Panc1 (cell line): ENCODE results near the gene ARPP21. TPM values are rescaled to one million over a fixed set of nuclear protein-coding genes. Genes with fewer than 3 reads are reported as not detected.
"Not testable (repeated sequence)": the region's sequence is repeated elsewhere in the genome, so short reads cannot be mapped to it uniquely, and the experiment has no call there.

Experiments used
- ATAC-seq: fragments of 200-7000 bp; cut with Tn5 transposase; 2 replicates; pipeline ENCODE4 v1.9.1; 2020; ENCODE audit warnings: mild to moderate bottlenecking, moderate library complexity
- BruUV-seq: library from RNA; stranded (reverse); fragments of 400-500 nt; replicated peaks from 2 replicates; lab custom pipeline; 2021; lab: Mats Ljungman, UMichigan
- CTCF ChIA-PET: fragments of 300-600 bp; sonication (Branson Sonifier 250); formaldehyde crosslinking; loops from one replicate; lab custom pipeline; 2022; ENCODE audit warnings: antibody characterized with exemption; lab: Charles Lee
- POLR2A ChIA-PET: fragments of 300-600 bp; sonication (Branson Sonifier 250); formaldehyde crosslinking; loops from one replicate; lab custom pipeline; 2022; ENCODE audit warnings: antibody characterized with exemption; lab: Charles Lee
- DNase-seq: peaks from one replicate; pipeline ENCODE4 v3.0.0-alpha.2; 2010; ENCODE audit warnings: low read depth, low spot score
- H3K27ac ChIP-seq: 2 replicates; pipeline ENCODE4 v1.5.1; 2011; ENCODE audit warnings: mild to moderate bottlenecking, low read length, inconsistent platforms
- H3K27me3 ChIP-seq: fragments of 200-500 bp; sonication (Bioruptor generic); 2 replicates; pipeline ENCODE4 v1.6.0; 2014; ENCODE audit warnings: low read length, inconsistent platforms; ENCODE audit not compliant: control insufficient read depth, insufficient read depth
- H3K36me3 ChIP-seq: fragments of 200-500 bp; sonication (Bioruptor generic); 2 replicates; pipeline ENCODE4 v1.5.1; 2014; ENCODE audit warnings: inconsistent platforms, mild to moderate bottlenecking, low read length, moderate library complexity; ENCODE audit not compliant: control insufficient read depth, insufficient read depth
- H3K4me1 ChIP-seq: 2 replicates; pipeline ENCODE4 v1.5.1; 2011; ENCODE audit warnings: inconsistent platforms, mild to moderate bottlenecking, low read length, moderate library complexity; ENCODE audit not compliant: control insufficient read depth, insufficient read depth
- H3K4me3 ChIP-seq, 2 experiments: 2 replicates each; pipeline ENCODE4 v1.5.1; 2011 to 2012; ENCODE audit warnings: low read depth in 2 of 2, low read length in 2 of 2, mild to moderate bottlenecking in 2 of 2, inconsistent platforms in 1 of 2, moderate library complexity in 1 of 2
- H3K9me3 ChIP-seq: fragments of 200-500 bp; sonication (Bioruptor generic); 2 replicates; pipeline ENCODE4 v1.5.1; 2014; ENCODE audit warnings: low read depth, mild to moderate bottlenecking, inconsistent platforms, low read length, moderate library complexity; ENCODE audit not compliant: control insufficient read depth, insufficient read depth
- POLR2AphosphoS5 ChIP-seq: IDR thresholded peaks from 2 replicates; pipeline ENCODE4 v1.6.1; 2012; ENCODE audit warnings: mild to moderate bottlenecking, low read depth, low read length, moderate library complexity
- SIN3A ChIP-seq: IDR thresholded peaks from 2 replicates; pipeline ENCODE4 v1.6.1; 2012; ENCODE audit warnings: low read depth, mild to moderate bottlenecking, low read length, moderate library complexity, borderline replicate concordance; ENCODE audit not compliant: insufficient read depth
- TCF7L2 ChIP-seq: IDR thresholded peaks from 2 replicates; pipeline ENCODE4 v1.6.1; 2011; ENCODE audit warnings: mild to moderate bottlenecking, low read depth, low read length, inconsistent platforms
- in situ Hi-C: cut with HindIII; loops from 2 replicates; pipeline ENCODE4 v1.10.0; 2016; ENCODE audit warnings: low sequenced_read_pairs, low pct_unique_long_range_greater_than_20kb
- intact Hi-C: fragments of 100-400 bp; cut with micrococcal nuclease; formaldehyde crosslinking; loops from one replicate; pipeline ENCODE4 v1.10.0; 2022; ENCODE audit not compliant: unreplicated experiment
- total RNA-seq: library from RNA; stranded (reverse); gene quantifications from one replicate; pipeline ENCODE4 v1.2.1, GENCODE V29; 2021; ENCODE audit not compliant: unreplicated experiment
- TF ChIP-seq, protein P1 (sequence below): fragments of 450-650 bp; IDR thresholded peaks from 2 replicates; pipeline ENCODE4 v1.5.1; 2017; ENCODE audit warnings: mild to moderate bottlenecking
- TF ChIP-seq, protein P2 (sequence below), 2 experiments: IDR thresholded peaks; 2 replicates each; pipeline ENCODE4 v1.6.1; 2011 to 2012; ENCODE audit warnings: low read depth in 2 of 2, control low read depth in 1 of 2, low read length in 1 of 2, mild to moderate bottlenecking in 1 of 2, moderate library complexity in 1 of 2; ENCODE audit not compliant: insufficient read depth in 1 of 2

The ARPP21 gene
- total RNA-seq, 1 experiment from 2014 or later: not detected

DNA sequence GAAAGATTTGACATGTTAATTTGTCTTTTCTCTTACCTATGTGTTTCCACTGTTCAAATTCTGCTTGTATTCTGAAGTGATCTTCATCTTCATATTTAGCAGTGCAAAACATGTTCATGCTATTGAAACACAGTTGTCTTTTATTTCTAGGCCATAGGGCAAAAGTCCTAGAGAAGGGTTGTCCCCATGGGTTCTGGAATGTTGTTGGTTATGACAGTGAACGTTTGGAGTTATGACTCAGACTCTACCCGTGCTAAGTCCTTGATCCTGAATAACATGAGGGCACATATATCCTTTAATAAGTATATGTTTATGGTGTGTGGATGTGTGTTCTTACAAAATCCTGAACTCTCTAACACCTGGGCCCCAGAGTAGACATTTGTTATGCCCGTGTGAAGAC lies 23.0 kb upstream of the ARPP21 start:
- H3K27ac ChIP-seq: no peak overlapping the region
- POLR2A ChIA-PET: no interaction called here
- no peak for TF ChIP-seq SIN3A
- no peak for TF ChIP-seq TCF7L2
- TF ChIP-seq, protein P1, sequence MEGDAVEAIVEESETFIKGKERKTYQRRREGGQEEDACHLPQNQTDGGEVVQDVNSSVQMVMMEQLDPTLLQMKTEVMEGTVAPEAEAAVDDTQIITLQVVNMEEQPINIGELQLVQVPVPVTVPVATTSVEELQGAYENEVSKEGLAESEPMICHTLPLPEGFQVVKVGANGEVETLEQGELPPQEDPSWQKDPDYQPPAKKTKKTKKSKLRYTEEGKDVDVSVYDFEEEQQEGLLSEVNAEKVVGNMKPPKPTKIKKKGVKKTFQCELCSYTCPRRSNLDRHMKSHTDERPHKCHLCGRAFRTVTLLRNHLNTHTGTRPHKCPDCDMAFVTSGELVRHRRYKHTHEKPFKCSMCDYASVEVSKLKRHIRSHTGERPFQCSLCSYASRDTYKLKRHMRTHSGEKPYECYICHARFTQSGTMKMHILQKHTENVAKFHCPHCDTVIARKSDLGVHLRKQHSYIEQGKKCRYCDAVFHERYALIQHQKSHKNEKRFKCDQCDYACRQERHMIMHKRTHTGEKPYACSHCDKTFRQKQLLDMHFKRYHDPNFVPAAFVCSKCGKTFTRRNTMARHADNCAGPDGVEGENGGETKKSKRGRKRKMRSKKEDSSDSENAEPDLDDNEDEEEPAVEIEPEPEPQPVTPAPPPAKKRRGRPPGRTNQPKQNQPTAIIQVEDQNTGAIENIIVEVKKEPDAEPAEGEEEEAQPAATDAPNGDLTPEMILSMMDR: no peak
- TF ChIP-seq, protein P2, sequence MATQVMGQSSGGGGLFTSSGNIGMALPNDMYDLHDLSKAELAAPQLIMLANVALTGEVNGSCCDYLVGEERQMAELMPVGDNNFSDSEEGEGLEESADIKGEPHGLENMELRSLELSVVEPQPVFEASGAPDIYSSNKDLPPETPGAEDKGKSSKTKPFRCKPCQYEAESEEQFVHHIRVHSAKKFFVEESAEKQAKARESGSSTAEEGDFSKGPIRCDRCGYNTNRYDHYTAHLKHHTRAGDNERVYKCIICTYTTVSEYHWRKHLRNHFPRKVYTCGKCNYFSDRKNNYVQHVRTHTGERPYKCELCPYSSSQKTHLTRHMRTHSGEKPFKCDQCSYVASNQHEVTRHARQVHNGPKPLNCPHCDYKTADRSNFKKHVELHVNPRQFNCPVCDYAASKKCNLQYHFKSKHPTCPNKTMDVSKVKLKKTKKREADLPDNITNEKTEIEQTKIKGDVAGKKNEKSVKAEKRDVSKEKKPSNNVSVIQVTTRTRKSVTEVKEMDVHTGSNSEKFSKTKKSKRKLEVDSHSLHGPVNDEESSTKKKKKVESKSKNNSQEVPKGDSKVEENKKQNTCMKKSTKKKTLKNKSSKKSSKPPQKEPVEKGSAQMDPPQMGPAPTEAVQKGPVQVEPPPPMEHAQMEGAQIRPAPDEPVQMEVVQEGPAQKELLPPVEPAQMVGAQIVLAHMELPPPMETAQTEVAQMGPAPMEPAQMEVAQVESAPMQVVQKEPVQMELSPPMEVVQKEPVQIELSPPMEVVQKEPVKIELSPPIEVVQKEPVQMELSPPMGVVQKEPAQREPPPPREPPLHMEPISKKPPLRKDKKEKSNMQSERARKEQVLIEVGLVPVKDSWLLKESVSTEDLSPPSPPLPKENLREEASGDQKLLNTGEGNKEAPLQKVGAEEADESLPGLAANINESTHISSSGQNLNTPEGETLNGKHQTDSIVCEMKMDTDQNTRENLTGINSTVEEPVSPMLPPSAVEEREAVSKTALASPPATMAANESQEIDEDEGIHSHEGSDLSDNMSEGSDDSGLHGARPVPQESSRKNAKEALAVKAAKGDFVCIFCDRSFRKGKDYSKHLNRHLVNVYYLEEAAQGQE (IDR thresholded peaks at IDR 0.05; ENCODE audit: insufficient read depth in 1 of 2, low read depth in 2 of 2, low read length in 1 of 2): no peak
- no peak for TF ChIP-seq POLR2AphosphoS5
- no peaks in the 10 kb centered on the region for H3K36me3 ChIP-seq
- H3K4me3 ChIP-seq: no peak overlapping the region
- H3K4me1 ChIP-seq: no peaks in the 10 kb centered on the region
- no peak for DNase-seq
- H3K27me3 ChIP-seq: no peaks in the 10 kb centered on the region
- intact Hi-C loops (no loop called here), in situ Hi-C loops (no loop called here)
- no peaks in the 10 kb centered on the region for H3K9me3 ChIP-seq
- CTCF ChIA-PET: no interaction called here
- ATAC-seq: no peak
- no TSS peak for BruUV-seq

DNA sequence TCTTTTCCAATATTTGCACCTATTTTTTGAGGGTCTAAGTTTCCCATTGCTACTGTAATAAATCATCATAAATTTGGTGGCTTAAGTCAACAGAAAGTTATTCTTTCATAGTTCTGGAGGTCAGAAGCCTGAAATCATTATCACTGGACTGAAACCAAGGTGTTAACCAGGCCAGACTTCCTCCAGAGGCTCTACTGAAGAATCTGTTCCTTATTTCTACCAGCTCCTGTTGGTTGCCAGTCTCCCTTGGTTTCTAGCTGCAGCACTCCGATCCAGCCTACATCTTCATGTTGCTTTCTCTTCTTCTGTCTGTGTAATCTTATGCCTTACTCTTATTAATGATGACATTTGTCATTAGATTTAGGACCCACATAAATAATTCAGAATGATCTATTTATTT lies 22.0 kb upstream of the ARPP21 start:
- Histone ChIP-seq H3K27me3 (no peaks in the 10 kb centered on the region), H3K4me3 (no peak overlapping the region), H3K9me3 (no peaks in the 10 kb centered on the region), H3K27ac (no peak overlapping the region), H3K4me1 (no peaks in the 10 kb centered on the region), H3K36me3 (no peaks in the 10 kb centered on the region)
- TF ChIP-seq POLR2AphosphoS5 (no peak), TCF7L2 (no peak), SIN3A (no peak)
- TF ChIP-seq, protein P2 (IDR thresholded peaks at IDR 0.05; ENCODE audit: insufficient read depth in 1 of 2, low read depth in 2 of 2, low read length in 1 of 2): no peak
- TF ChIP-seq, protein P1: no peak
- no peak for ATAC-seq
- ChIA-PET CTCF (no interaction called here), POLR2A (no interaction called here)
- BruUV-seq: no TSS peak
- no peak for DNase-seq
- intact Hi-C loops (no loop called here), in situ Hi-C loops (no loop called here)

DNA sequence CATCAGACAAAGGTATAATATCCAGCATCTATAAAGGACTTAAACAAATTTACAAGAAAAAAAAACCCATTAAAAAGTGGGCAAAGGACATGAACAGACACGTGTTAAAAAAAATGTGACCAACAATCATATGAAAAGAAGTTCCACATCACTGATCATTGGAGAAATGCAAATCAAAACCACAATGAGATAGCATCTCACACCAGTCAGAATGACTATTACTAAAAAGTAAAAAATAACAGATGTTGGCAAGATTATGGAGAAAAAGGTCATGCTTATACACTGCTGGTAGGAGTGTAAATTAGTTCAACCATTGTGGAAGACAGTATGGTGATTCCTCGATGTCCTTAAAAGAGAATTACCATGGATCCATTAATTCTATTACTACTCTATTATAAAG lies 19.1 kb upstream of the ARPP21 start:
- H3K27ac ChIP-seq, H3K4me3 ChIP-seq, H3K27me3 ChIP-seq, CTCF ChIA-PET, POLR2A ChIA-PET, H3K4me1 ChIP-seq, in situ Hi-C loops, H3K9me3 ChIP-seq, DNase-seq, ATAC-seq, BruUV-seq, intact Hi-C loops, H3K36me3 ChIP-seq: not testable (repeated sequence)
